ENCODE results near the gene FAM124B.
"Not testable (repeated sequence)": the region's sequence is repeated elsewhere in the genome, so short reads cannot be mapped to it uniquely, and the experiment has no call there.

The FAM124B gene

GRCh38 chr2:224413381-224413780 is 11.5 kb upstream of the FAM124B start:
- DNase-seq (ENCODE audit: low read depth in 2 of 2) = no peak

GRCh38 chr2:224412141-224413015 is 10.5 kb upstream of the FAM124B start:
- no peak for DNase-seq (ENCODE audit: low read depth in 2 of 2)

- DNase-seq (ENCODE audit: low read depth in 2 of 2) = no peak
These were observed 9.1 kb upstream of the FAM124B start for GRCh38 chr2:224410946-224411561.

DNA sequence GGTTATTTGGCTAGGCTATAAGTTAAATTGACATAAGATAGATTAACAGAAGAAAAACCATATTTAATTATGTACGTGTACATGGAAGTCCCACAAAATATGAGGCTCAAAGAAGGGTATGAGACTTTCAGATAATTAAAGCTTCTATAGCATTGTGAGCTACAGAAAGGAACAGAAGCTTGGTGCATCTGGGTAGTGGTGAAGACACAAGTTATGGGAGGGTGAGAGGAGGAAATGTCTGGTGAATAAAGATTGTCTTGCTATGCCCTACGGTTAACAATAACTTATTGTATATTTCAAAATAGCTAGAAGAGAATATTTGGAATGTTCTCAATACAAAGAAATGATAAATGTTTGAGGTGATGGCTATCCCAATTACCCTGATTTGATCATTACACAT is 6.8 kb upstream of the FAM124B start:
- no peak for DNase-seq (ENCODE audit: low read depth in 2 of 2)

DNA sequence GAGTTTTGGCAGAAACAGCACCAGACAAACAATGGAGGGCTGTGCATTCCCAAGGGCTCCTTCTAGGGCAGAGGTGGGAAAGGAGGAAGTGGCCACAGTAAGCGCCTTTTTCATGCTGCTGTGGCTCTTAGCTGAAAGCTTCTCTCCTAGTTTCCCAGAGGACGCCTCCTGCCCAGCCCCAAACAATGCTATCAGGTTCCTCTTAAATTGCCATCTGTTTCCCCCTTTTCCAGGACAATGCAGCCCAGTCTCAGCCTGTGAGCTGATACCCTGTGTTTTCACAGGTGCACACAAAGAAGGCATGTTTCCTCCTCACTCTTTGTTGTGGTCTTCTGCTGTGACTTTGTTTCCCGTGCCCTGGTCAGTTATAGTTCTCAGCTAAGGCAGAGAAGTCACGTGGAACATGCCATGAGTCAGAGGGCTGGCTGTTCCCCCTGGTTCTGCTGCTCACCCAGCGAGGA is 5.4 kb upstream of the FAM124B start:
- no peak for DNase-seq (ENCODE audit: low read depth in 2 of 2)

- no peak for DNase-seq (ENCODE audit: low read depth in 2 of 2)
These were observed 4.0 kb upstream of the FAM124B start for GRCh38 chr2:224405841-224406370.

- no peak for DNase-seq (ENCODE audit: low read depth in 2 of 2)
These were observed 3.5 kb upstream of the FAM124B start for GRCh38 chr2:224405412-224405811.

- no peak for DNase-seq (ENCODE audit: low read depth in 2 of 2)
These were observed 2.9 kb upstream of the FAM124B start for GRCh38 chr2:224404796-224405195.

DNA sequence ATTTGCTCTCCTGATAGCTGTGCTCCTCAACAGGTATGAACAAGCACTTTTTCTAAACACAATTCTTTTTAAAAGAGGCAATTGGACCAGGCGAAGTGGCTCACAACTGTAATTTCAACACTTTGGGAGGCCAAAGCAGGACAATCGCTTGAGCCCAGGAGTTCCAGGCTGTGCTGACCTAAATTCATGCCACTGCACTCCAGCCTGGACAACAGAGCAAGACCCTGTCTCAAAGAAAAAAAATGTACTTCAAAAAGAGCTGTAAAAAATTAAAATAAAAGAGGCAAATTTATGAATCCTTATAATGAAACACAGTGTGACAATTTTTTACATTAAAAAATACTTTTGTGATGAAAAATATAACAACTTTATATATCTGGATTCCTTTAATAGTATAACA is 1.8 kb upstream of the FAM124B start:
- no peak for DNase-seq (ENCODE audit: low read depth in 2 of 2)

GRCh38 chr2:224400886-224401632 is 848 bp downstream of the FAM124B start:
- no peak for DNase-seq (ENCODE audit: low read depth in 2 of 2)

- no peak for DNase-seq (ENCODE audit: low read depth in 2 of 2)
These were observed 1.6 kb downstream of the FAM124B start for GRCh38 chr2:224400174-224400810.

DNA sequence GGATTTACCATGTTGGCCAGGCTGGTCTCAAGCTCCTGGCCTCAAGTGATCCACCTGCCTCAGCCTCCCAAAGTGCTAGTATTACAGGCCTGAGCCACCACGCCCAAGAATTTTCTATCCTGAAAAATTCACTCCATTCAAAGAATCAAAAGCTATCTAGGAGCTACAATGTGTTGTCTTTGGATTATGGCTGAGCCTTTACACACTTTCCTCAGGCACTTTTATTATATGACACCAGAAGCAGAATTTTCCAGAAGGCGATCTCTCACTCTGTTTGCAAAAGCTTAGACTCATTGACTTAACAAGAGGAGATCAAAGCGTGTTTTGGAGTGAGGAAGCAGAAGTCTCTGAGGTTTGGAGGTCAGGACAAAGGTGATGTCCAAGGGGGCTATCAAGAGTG is 3.6 kb downstream of the FAM124B start:
- DNase-seq (ENCODE audit: low read depth in 2 of 2) = no peak

DNA sequence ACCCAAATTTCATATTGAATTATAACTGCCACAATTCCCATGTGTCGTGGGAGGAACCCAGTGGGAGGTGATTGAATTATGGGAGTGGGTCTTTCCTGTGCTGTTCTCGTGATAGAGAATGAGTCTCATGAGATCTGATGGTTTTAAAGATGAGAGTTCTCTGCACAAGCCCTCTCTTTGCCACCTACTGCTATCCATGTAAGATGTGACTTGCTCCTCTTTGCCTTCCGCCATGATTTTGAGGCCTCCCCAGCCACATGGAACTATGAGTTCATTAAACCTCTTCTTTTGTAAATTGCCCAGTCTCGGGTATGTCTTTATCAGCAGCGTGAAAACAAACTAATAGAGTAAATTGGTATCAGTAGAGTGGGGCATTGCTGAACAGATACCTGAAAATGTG is 4.8 kb downstream of the FAM124B start:
- DNase-seq (ENCODE audit: low read depth in 2 of 2) = not testable (repeated sequence)

GRCh38 chr2:224395620-224396390 is 6.1 kb downstream of the FAM124B start:
- no peak for DNase-seq (ENCODE audit: low read depth in 2 of 2)

DNA sequence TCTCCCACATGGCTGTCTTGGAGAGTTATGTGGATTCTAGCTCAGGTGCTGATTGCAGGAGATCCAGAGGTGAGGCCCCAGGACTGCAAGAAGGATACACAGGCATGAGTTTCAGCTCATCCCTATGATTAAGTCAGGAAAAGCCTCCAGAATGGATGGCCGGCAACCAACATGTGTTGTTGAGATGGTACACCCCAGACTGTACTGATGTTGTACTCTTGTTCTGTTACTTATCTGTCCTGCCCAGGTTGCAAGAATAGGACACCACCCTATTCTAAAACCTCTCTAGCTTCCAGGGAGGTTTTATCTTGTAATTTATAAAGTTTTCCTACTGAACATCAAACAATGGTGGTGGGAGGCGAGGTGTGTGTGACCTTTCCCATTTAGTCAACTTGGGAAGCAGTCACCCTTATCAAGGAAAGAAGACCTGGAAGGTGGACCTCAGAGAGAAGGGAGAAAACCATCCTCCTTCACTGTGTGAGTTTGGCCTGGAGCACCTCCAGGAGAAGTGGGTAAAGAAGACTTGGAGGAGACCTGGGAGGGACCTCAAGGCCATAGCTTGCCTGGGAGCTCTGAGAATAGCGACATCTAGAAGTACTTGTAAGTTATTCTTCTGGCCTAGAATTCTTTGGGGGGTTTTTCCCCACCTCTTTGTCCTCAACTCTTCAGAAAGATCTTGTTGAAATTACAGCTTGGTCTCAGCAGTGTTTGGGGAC is 8.6 kb downstream of the FAM124B start:
- DNase-seq (ENCODE audit: low read depth in 2 of 2) = no peak

DNA sequence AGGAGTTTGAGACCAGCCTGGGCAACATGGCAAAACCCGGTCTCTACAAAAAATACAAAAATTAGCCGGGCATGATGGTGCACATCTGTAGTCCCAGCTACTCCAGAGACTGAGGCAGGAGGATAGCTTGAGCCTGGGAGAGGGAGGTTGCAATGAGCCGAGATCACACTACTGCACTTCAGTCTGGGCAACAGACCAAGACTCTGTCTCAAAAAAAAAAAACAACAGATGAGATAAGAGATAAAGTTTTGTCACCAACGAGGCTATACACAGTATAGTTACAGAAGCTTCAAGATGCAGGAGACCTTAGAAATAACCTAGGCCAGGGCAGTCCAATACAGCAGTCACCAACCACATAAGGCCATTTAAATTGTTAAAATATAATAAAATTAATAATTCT is 9.4 kb downstream of the FAM124B start:
- no peak for DNase-seq (ENCODE audit: low read depth in 2 of 2)

- DNase-seq (ENCODE audit: low read depth in 2 of 2) = no peak
These were observed 12.6 kb downstream of the FAM124B start for GRCh38 chr2:224389317-224389716.

DNA sequence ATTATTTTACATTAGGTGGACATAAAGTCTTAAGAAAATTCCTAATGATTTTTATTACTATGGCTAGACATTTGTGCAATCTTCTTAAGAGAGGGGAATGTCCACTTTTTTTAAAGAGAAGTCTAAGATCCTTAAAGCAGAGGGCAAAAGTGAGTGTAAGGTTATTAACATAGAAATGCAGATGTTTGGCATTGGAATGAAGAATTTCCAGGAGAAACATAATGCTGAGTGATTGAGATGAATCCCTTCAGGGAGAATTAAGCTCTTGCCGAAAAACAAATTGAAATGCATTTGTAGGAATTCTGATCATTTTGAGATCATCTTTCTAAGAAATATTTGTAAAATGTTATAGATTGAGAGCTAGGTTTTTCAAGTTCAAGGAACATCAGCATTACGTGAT is 15.0 kb downstream of the FAM124B start:
- DNase-seq (ENCODE audit: low read depth in 2 of 2) = no peak

DNA sequence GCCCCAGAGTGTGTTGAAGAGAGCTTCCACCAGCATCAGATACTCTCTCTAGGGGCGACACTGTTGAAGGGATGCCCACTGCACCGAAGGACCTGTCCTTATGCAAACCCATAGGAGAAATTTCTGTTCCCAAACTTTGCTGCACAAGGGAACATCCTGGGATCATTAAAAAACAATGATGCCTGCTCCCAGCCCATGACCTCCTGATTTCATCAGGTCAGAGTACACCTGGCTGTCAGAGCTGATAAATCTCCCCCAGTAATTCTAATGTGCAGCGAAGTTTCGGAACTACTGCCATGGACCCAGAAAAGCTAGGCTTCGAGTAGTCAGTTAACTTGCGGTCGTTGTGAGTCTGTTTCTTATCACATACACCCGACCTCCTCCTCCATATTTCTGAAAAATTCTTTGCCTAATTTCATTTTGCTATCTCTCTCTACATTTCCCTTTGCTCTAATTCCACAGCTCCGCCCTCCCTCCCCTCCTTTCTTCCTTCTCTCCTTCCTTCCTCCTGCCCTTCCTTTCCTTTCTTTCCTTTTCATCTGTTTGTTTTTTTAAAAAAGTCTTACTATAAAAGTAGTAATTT is 18.8 kb downstream of the FAM124B start:
- DNase-seq (ENCODE audit: low read depth in 2 of 2) = no peak

- not testable (repeated sequence) for DNase-seq (ENCODE audit: low read depth in 2 of 2)
These were observed 19.6 kb downstream of the FAM124B start for GRCh38 chr2:224382280-224382647.

All from stimulated activated CD8-positive, alpha-beta memory T cell treated with anti-CD3 and anti-CD28 coated beads, Interleukin-2, amount 100 ng/mL, for 48 hours (primary cell).